Liver (tissue), 9 donors: ENCODE results near the gene DAGLA. TPM values are rescaled to one million over a fixed set of nuclear protein-coding genes. Genes with fewer than 3 reads are reported as not detected.
A peak's percentile ranks its signal among the peaks of the same experiment; 100 is the strongest.

Source experiments
- DNase-seq: peaks from one replicate; pipeline ENCODE4 v3.0.0-alpha.2; 2017; ENCODE audit warnings: low spot score
- H3K27ac ChIP-seq, 2 donors: one replicate each; pipeline ENCODE4 v1.7.0; 2013; ENCODE audit warnings: inconsistent platforms in 2 of 2, low read length in 2 of 2, control low read depth in 1 of 2, low read depth in 1 of 2, mild to moderate bottlenecking in 1 of 2
- H3K27me3 ChIP-seq, 4 donors: one replicate each; pipeline versions ENCODE4 v1.6.1 to v1.7.0; 2013; ENCODE audit warnings: low read length in 3 of 4, inconsistent platforms in 1 of 4, mild to moderate bottlenecking in 1 of 4, moderate library complexity in 1 of 4; ENCODE audit not compliant: control insufficient read depth in 4 of 4, insufficient read depth in 4 of 4
- H3K36me3 ChIP-seq, 4 donors: one replicate each; pipeline versions ENCODE4 v1.6.1 to v1.7.0; 2013; ENCODE audit warnings: low read length in 3 of 4, mild to moderate bottlenecking in 3 of 4, low read depth in 1 of 4, moderate library complexity in 1 of 4; ENCODE audit not compliant: control insufficient read depth in 4 of 4, insufficient read depth in 3 of 4
- H3K4me1 ChIP-seq, 4 donors: one replicate each; pipeline versions ENCODE4 v1.6.1 to v1.7.0; 2013; ENCODE audit warnings: low read length in 3 of 4, mild to moderate bottlenecking in 3 of 4, moderate library complexity in 1 of 4; ENCODE audit not compliant: control insufficient read depth in 4 of 4, insufficient read depth in 4 of 4
- H3K4me3 ChIP-seq, 3 donors: one replicate each; pipeline versions ENCODE4 v1.6.1 to v1.7.0; 2013; ENCODE audit warnings: low read length in 3 of 3, control low read depth in 1 of 3, low read depth in 1 of 3, mild to moderate bottlenecking in 1 of 3
- H3K9ac ChIP-seq, 2 donors: one replicate each; pipeline ENCODE4 v1.7.0; 2013; ENCODE audit warnings: low read length in 2 of 2, mild to moderate bottlenecking in 2 of 2, moderate library complexity in 2 of 2, control low read depth in 1 of 2, low read depth in 1 of 2
- H3K9me3 ChIP-seq, 4 donors: one replicate each; pipeline versions ENCODE4 v1.6.1 to v1.7.0; 2013; ENCODE audit warnings: low read length in 3 of 4; ENCODE audit not compliant: control insufficient read depth in 4 of 4
- ATF3 ChIP-seq: IDR thresholded peaks from 2 replicates; pipeline ENCODE4 v1.6.1; 2016; ENCODE audit warnings: antibody characterized with exemption
- CTCF ChIP-seq: fragments of 150-350 bp; IDR thresholded peaks from 2 replicates; pipeline ENCODE4 v1.5.1; 2017; ENCODE audit warnings: improper control_type of control experiment, low read depth, low read length; ENCODE audit not compliant: missing input control
- EGR1 ChIP-seq, 2 donors: IDR thresholded peaks; 2 replicates each; pipeline ENCODE4 v1.6.1; 2016 to 2018; ENCODE audit warnings: antibody characterized with exemption in 2 of 2, low read depth in 2 of 2
- FOXA1 ChIP-seq: IDR thresholded peaks from 2 replicates; pipeline ENCODE4 v1.6.1; 2016; ENCODE audit warnings: antibody characterized with exemption
- FOXA2 ChIP-seq: IDR thresholded peaks from 2 replicates; pipeline ENCODE4 v1.6.1; 2016; ENCODE audit warnings: antibody characterized with exemption
- GABPA ChIP-seq, 2 donors: IDR thresholded peaks in 1 of 2; conservative IDR thresholded peaks in 1 of 2; 2 replicates each; pipeline ENCODE4 v1.6.1; 2016; ENCODE audit warnings: antibody characterized with exemption in 2 of 2, mild to moderate bottlenecking in 1 of 2, moderate library complexity in 1 of 2
- HNF4A ChIP-seq, 2 donors: conservative IDR thresholded peaks; 2 replicates each; pipeline ENCODE4 v1.6.1; 2016; ENCODE audit warnings: antibody characterized with exemption in 2 of 2, mild to moderate bottlenecking in 2 of 2
- HNF4G ChIP-seq: IDR thresholded peaks from 2 replicates; pipeline ENCODE4 v1.6.1; 2016; ENCODE audit warnings: antibody characterized with exemption
- JUND ChIP-seq, 2 donors: IDR thresholded peaks; 2 replicates each; pipeline ENCODE4 v1.6.1; 2016; ENCODE audit warnings: antibody characterized with exemption in 2 of 2
- MAX ChIP-seq: IDR thresholded peaks from 2 replicates; pipeline ENCODE4 v1.6.1; 2016; ENCODE audit warnings: antibody characterized with exemption
- NR2F2 ChIP-seq: IDR thresholded peaks from 2 replicates; pipeline ENCODE4 v1.6.1; 2016; ENCODE audit warnings: antibody characterized with exemption
- RAD21 ChIP-seq, 2 donors: IDR thresholded peaks; 2 replicates each; pipeline ENCODE4 v1.6.1; 2016; ENCODE audit warnings: antibody characterized with exemption in 2 of 2, mild to moderate bottlenecking in 2 of 2
- REST ChIP-seq: IDR thresholded peaks from 2 replicates; pipeline ENCODE4 v1.6.1; 2016; ENCODE audit warnings: antibody characterized with exemption, mild to moderate bottlenecking
- SP1 ChIP-seq: IDR thresholded peaks from 2 replicates; pipeline ENCODE4 v1.6.1; 2018; ENCODE audit warnings: antibody characterized with exemption, mild to moderate bottlenecking
- TAF1 ChIP-seq: conservative IDR thresholded peaks from 2 replicates; pipeline ENCODE4 v1.6.1; 2016; ENCODE audit warnings: antibody characterized with exemption, mild to moderate bottlenecking
- YY1 ChIP-seq: IDR thresholded peaks from 2 replicates; pipeline ENCODE4 v1.6.1; 2016; ENCODE audit warnings: antibody characterized with exemption, mild to moderate bottlenecking
- ZBTB33 ChIP-seq: IDR thresholded peaks from 2 replicates; pipeline ENCODE4 v1.6.1; 2016; ENCODE audit warnings: antibody characterized with exemption
- WGBS: extraction: QIAGEN DNeasy Blood & Tissue Kit; methylation state at CpG from one replicate; pipeline ENCODE4 v1.1.7; 2013; 5-methylcytosine and 5-hydroxymethylcytosine counted together
- polyA plus RNA-seq, 2 donors: library from polyadenylated mRNA; stranded (reverse) in 1 of 2; unstranded in 1 of 2; fragments of 200-250 nt in 1 of 2; fragments of >200 nt in 1 of 2; fragmentation: Nextera tagmentation in 1 of 2; extraction: Ambion mirVana in 1 of 2; gene quantifications; one replicate each; pipeline versions ENCODE4 v1.2.1 to v1.2.3, GENCODE V29; 2013 to 2015
- total RNA-seq, 2 donors: library from RNA; depleted of rRNA; stranded (reverse); fragments of >200 nt; gene quantifications; one replicate each; pipeline ENCODE4 v1.2.3, GENCODE V29; 2014
- donor health status: healthy.
- donor health status: healthy.
- donor health status: healthy.
- donor health status: healthy.
- donor health status: healthy.

The DAGLA gene
- total and polyA plus RNA-seq, 4 donors, result 0.13 to 0.84 (median 0.60) TPM

- H3K36me3 ChIP-seq, result no peaks in the 10 kb centered on the region
- H3K4me1 ChIP-seq, result peaks cover 9 to 40% (median 23%) of the 10 kb centered on the region in 4 donors
- H3K9me3 ChIP-seq, result no peaks in the 10 kb centered on the region
- H3K4me3 ChIP-seq, result no peak overlapping the region
- DNase-seq, result no peak
- TF ChIP-seq TAF1, result no peak
- TF ChIP-seq HNF4A (conservative IDR thresholded peaks at IDR 0.05), result no peak
- TF ChIP-seq FOXA1, result no peak
- no peak for TF ChIP-seq REST
- TF ChIP-seq GABPA (IDR thresholded peaks at IDR 0.05 in 1 of 2, conservative IDR thresholded peaks at IDR 0.05 in 1 of 2), result no peak
- TF ChIP-seq EGR1 (IDR thresholded peaks at IDR 0.05; ENCODE audit: low read depth in 2 of 2), result no peak
- no peak for TF ChIP-seq FOXA2
- TF ChIP-seq NR2F2, result no peak
- no peak for TF ChIP-seq HNF4G
- TF ChIP-seq YY1, result no peak
- no peak for TF ChIP-seq RAD21 (IDR thresholded peaks at IDR 0.05)
- 89% methylated on average over 31 of the region's 31 CpGs for WGBS
- peak overlapping the region; percentile 87 to 97 for H3K27ac ChIP-seq
- H3K9ac ChIP-seq, result no peak overlapping the region
- no peaks in the 10 kb centered on the region for H3K27me3 ChIP-seq
Observed at GRCh38 chr11:61754534-61755482, 74.6 kb downstream of the DAGLA start.

- H3K27ac ChIP-seq, result peak overlapping the region; percentile 87 to 97
- no peaks in the 10 kb centered on the region for H3K27me3 ChIP-seq
- peak overlapping the region; percentile 14 to 86 for H3K9ac ChIP-seq
- no peak for DNase-seq
- WGBS, result 68% methylated on average over 4 of the region's 4 CpGs
- H3K4me1 ChIP-seq, result peaks cover 9 to 40% (median 23%) of the 10 kb centered on the region in 4 donors
- H3K4me3 ChIP-seq, result peak overlapping the region in 2 of 3 donors; percentile 12 to 40
- no peaks in the 10 kb centered on the region for H3K9me3 ChIP-seq
- TF ChIP-seq FOXA2, result no peak
- no peak for TF ChIP-seq GABPA (IDR thresholded peaks at IDR 0.05 in 1 of 2, conservative IDR thresholded peaks at IDR 0.05 in 1 of 2)
- H3K36me3 ChIP-seq, result no peaks in the 10 kb centered on the region
Observed at GRCh38 chr11:61756147-61756451, 75.9 kb downstream of the DAGLA start.

- peak overlapping the region in 1 of 2 donors; percentile 86 for H3K9ac ChIP-seq
- peak; percentile 68 for DNase-seq
- H3K36me3 ChIP-seq, result no peaks in the 10 kb centered on the region
- peak overlapping the region in 2 of 3 donors; percentile 40 to 52 for H3K4me3 ChIP-seq
- H3K27ac ChIP-seq, result peak overlapping the region; percentile 87 to 97
- no peaks in the 10 kb centered on the region for H3K27me3 ChIP-seq
- H3K4me1 ChIP-seq, result peaks cover 9 to 40% (median 23%) of the 10 kb centered on the region in 4 donors
- no peaks in the 10 kb centered on the region for H3K9me3 ChIP-seq
- WGBS, result 30% methylated on average over 9 of the region's 9 CpGs
- peak; percentile 17 for TF ChIP-seq FOXA2
- TF ChIP-seq HNF4A (conservative IDR thresholded peaks at IDR 0.05), result peak; percentile 96 to 98
- TF ChIP-seq TAF1, result no peak
- no peak for TF ChIP-seq RAD21 (IDR thresholded peaks at IDR 0.05)
- TF ChIP-seq SP1, result peak; percentile 99
- peak; percentile 26 for TF ChIP-seq NR2F2
- no peak for TF ChIP-seq MAX
- TF ChIP-seq EGR1 (IDR thresholded peaks at IDR 0.05; ENCODE audit: low read depth in 2 of 2), result no peak
- TF ChIP-seq ATF3, result no peak
- no peak for TF ChIP-seq ZBTB33
- no peak for TF ChIP-seq FOXA1
- no peak for TF ChIP-seq CTCF
- TF ChIP-seq JUND (IDR thresholded peaks at IDR 0.05), result peak in 1 of 2 donors; percentile 38
- peak; percentile 95 for TF ChIP-seq HNF4G
Observed at GRCh38 chr11:61756452-61757212, 76.4 kb downstream of the DAGLA start.
